ENCODE measurements around the gene FNDC3A. TPM values are rescaled to one million over a fixed set of nuclear protein-coding genes. Genes with fewer than 3 reads are reported as not detected.
A peak's percentile ranks its signal among the peaks of the same experiment; 100 is the strongest.

The FNDC3A gene
- total and polyA plus RNA-seq, 11 donors: 10.1 to 38.3 (median 21.9) TPM

- Histone ChIP-seq H3K27me3 (peaks cover 13 to 57% (median 35%) of the 10 kb centered on the region in 9 donors), H3K4me3 (peak overlapping the region in 11 of 12 donors; percentile 7 to 56 (median 43)), H3K9me3 (no peaks in the 10 kb centered on the region), H3K27ac (no peak overlapping the region), H3K4me1 (peaks cover 0 to 19% (median 4%) of the 10 kb centered on the region in 12 donors), H3K36me3 (no peaks in the 10 kb centered on the region)
- intact Hi-C loops (cut with DNase I): no loop called here
- DNase-seq (no peak), ATAC-seq (peak in 2 of 4 donors; percentile 8 to 25)
- TF ChIP-seq POLR2A (IDR thresholded peaks at IDR 0.05): no peak
- TF ChIP-seq, protein P1, sequence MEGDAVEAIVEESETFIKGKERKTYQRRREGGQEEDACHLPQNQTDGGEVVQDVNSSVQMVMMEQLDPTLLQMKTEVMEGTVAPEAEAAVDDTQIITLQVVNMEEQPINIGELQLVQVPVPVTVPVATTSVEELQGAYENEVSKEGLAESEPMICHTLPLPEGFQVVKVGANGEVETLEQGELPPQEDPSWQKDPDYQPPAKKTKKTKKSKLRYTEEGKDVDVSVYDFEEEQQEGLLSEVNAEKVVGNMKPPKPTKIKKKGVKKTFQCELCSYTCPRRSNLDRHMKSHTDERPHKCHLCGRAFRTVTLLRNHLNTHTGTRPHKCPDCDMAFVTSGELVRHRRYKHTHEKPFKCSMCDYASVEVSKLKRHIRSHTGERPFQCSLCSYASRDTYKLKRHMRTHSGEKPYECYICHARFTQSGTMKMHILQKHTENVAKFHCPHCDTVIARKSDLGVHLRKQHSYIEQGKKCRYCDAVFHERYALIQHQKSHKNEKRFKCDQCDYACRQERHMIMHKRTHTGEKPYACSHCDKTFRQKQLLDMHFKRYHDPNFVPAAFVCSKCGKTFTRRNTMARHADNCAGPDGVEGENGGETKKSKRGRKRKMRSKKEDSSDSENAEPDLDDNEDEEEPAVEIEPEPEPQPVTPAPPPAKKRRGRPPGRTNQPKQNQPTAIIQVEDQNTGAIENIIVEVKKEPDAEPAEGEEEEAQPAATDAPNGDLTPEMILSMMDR (IDR thresholded peaks at IDR 0.05): no peak
- WGBS, 4 donors: 5 to 17% (median 8%) methylated on average over 37 to 73 of the region's 73 CpGs
Observed at GRCh38 chr13:49220856-49221589, 245.3 kb downstream of the FNDC3A start.

GRCh38 chr13:49221590-49221965 lies 245.9 kb downstream of the FNDC3A start:
- 57 to 85% (median 73%) methylated on average over 4 of the region's 4 CpGs for WGBS, 4 donors
- no peak for ATAC-seq
- Histone ChIP-seq H3K9me3 (no peaks in the 10 kb centered on the region), H3K27ac (no peak overlapping the region), H3K4me1 (peaks cover 0 to 19% (median 4%) of the 10 kb centered on the region in 12 donors), H3K4me3 (peak overlapping the region in 1 of 12 donors; percentile 7), H3K27me3 (peaks cover 13 to 57% (median 35%) of the 10 kb centered on the region in 9 donors), H3K36me3 (no peaks in the 10 kb centered on the region)
- DNase-seq: no peak
- intact Hi-C loops (cut with DNase I): no loop called here
- TF ChIP-seq, protein P1 (IDR thresholded peaks at IDR 0.05): no peak
- no peak for TF ChIP-seq POLR2A (IDR thresholded peaks at IDR 0.05)

- TF ChIP-seq, protein P1 (IDR thresholded peaks at IDR 0.05): no peak
- no peak for DNase-seq
- Histone ChIP-seq H3K36me3 (no peaks in the 10 kb centered on the region), H3K4me3 (no peak overlapping the region), H3K4me1 (peaks cover 0 to 12% (median 3%) of the 10 kb centered on the region in 12 donors), H3K27me3 (peaks cover 8 to 35% (median 19%) of the 10 kb centered on the region in 9 donors), H3K9me3 (no peaks in the 10 kb centered on the region), H3K27ac (no peak overlapping the region)
- intact Hi-C loops (cut with DNase I): no loop called here
- WGBS, 4 donors: 45 to 55% (median 49%) methylated on average over 5 of the region's 5 CpGs
- ATAC-seq: peak in 3 of 4 donors; percentile 62 to 86 (median 83)
Observed at GRCh38 chr13:49225223-49226042, 249.7 kb downstream of the FNDC3A start.

DNA sequence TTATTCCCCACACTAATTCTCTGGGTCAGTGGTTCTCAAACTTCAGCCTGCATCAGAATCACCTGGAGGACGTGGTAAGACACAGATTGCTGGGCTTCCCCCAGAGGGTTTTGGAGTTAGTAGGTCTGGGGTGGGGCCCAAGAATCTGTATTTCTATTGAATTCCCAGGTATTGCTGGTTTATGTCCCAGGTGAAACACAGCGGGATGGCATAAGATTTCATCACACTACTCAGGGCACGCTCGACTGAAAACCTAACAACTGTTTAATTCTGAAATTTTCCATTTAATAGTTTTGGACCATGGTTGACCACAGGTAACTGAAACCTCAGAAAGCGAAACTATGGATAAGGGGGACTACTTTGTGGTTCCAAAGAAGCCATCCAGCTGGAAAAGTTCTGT lies 250.9 kb downstream of the FNDC3A start:
- no peak overlapping the region for H3K27ac ChIP-seq
- no peaks in the 10 kb centered on the region for H3K36me3 ChIP-seq
- H3K9me3 ChIP-seq: no peaks in the 10 kb centered on the region
- H3K27me3 ChIP-seq: peaks cover 0 to 23% (median 9%) of the 10 kb centered on the region in 9 donors
- intact Hi-C loops (cut with DNase I): no loop called here
- peaks cover 0 to 4% (median 0%) of the 10 kb centered on the region in 12 donors for H3K4me1 ChIP-seq
- TF ChIP-seq POLR2A (IDR thresholded peaks at IDR 0.05): no peak
- TF ChIP-seq, protein P1 (IDR thresholded peaks at IDR 0.05): no peak
- 88 to 97% (median 90%) methylated on average over 5 of the region's 5 CpGs for WGBS, 4 donors
- DNase-seq: no peak
- ATAC-seq: no peak
- no peak overlapping the region for H3K4me3 ChIP-seq

Measured in heart left ventricle (tissue), 16 donors.